Jurkat, Clone E6-1 (cell line): ENCODE results near the gene SLC1A5.

Experiments used
- DNase-seq: peaks from one replicate; pipeline ENCODE4 v3.0.0-alpha.2; 2011; ENCODE audit warnings: low read depth, low spot score
- H3K4me3 ChIP-seq: 2 replicates; pipeline ENCODE4 v1.5.1; 2011; ENCODE audit warnings: mild to moderate bottlenecking, low read length, control low read depth, moderate library complexity

The SLC1A5 gene

DNA sequence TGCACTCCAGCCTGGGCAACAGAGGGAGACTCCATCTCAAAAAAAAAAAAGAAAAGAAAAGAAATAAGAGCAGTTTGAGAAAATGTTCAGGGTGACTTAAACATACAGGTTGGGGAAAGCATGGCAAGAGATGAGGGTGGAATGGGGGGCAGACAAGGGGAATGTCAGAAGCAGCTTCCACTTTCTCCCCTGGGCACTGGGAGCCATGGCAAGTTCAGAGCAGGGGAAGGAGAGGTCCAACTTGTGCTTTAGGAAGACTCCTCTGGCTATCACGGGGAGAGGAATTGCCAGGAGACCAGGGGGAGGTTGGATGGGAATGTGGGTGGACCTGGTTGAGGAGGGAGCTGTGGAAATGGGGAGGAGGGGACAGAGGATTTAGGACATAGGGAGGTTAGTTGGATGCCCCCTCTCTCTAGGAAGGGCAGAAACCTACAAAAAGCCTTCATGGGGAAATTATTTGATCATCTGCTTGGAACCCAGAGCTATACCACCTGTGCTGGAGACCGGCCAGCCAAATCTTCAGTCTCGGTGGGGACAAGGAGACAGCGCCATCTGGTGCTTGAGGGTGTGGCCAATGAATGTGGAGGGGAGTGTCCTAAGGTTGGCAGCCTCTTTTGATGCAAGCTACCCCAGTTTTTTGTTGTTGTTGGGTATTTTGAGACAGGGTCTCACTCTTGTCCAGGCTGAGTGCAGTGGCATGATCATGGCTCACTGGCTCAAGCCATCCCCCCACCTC, 34.8 kb downstream of the SLC1A5 start:
- no peak overlapping the region for H3K4me3 ChIP-seq
- peak; percentile 63 for DNase-seq

DNA sequence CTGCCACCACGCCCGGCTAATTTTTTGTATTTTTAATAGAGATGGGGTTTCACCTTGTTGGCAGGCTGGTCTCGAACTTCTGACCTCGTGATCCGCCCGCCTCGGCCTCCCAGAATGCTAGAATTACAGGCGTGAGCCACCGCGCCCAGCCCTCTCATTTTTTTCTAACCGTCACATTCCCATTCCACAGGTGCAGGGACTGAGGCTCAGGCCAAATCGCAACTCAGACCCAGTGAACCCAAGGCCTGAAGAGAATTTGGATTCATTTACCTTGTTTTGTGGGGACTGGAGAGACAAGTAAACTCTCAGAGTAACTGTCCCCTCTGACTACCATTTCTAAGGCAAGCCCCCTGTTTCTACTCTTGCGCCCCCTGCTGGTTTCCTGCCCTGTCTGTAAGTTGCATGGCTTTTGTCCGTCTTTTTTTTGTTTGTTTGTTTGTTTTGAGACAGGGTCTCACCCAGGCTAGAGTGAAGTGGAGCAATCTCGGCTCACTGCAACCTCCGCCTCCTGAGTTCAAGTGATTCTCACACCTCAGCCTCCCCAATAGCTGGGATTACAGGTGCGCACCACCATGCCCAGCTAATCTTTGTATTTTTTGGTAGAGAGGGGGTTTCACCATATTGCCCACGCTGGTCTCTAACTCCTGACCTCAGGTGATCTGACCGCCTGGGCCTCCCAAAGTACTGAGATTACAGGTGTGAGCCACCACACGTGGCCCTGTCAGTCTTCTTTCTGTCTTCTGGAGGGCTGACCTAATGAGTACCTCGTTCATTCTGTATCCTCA, 39.9 kb downstream of the SLC1A5 start:
- DNase-seq: peak; percentile 73
- no peak overlapping the region for H3K4me3 ChIP-seq

DNA sequence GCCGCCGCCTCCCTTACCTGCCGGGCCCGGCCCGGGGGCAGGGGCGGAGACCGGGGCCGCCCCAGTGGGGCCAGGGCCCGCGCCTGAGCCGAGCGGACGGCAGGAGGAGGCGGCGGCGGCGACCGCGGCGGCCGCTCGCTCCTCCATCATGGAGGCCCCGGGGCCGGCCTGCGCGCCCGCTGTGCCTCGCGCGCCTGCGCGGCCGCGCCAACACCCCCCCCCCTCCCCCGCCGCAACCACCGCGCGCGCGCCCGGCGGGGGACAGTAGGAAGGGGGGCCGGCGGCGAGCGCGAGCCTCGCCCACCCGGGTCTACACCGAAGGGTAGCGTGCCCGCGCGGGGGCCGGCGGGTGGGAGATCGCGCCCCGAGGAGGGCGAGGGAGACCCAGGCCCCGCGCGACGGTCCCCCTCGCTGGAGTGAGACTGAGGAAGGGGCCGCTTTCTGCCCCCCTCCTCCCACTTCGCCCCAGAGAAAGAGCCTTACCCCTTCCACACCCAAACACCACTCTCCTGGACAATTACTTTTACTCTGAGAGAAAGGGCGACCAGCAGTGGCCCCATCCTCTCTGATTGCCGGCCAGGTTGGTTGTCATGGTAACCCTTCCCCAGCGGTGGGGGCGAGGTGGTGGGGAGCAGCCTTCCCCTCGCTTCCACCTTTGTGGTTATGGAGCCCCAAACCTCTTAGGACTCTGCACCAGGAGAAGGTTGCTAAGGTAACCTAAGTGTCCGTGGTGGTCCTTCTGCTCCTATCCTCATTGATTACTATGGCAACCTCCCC, 41.9 kb downstream of the SLC1A5 start, which contains the start of gene STRN4:
STRN4 (minus strand) TSS at position 170 of the 777 bp plus-strand sequence; CDS start at position 150, 20 bp downstream.
- DNase-seq: no peak
- H3K4me3 ChIP-seq: peak within 1 kb of the TSS; percentile 97

DNA sequence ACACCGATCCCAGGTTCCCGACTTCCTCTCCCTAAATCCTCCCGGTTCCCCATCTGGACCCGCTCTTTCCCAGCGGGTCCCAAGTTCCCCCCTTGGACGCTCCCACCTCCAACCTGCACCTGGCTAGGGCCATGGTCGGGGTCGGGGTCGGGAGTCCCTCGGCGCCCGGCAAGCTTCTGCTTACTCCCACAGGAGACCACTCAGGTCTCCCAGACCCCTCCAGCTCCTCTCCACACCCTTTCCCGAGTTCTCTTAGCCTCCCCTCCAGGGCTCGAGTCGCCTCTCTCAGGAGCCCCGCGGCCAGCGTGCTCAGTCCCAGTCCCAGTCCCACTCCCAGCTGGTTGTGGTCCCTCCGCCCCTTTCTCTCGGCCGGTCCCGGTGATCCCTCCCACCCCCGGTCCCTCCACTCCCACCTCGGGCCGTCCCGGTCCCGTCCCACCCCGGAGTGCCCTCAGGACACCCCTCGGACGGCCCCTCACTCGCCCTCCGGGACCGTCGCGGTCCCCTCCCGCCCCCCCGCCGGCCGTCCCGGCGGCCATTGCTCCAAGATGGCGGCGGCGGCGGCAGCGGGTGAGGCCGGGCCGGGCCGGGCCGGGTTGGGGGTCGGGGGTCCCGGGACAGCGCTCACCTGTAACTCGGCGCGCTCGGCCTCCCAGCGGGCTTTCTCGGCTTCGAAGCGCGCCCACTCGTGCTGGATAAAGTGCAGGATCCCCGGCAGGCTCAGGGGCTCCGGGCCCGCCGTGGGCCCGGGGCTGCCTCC, 42.7 kb downstream of the SLC1A5 start, which contains the start of gene FKRP:
FKRP (plus strand) TSS at position 537 of the 760 bp plus-strand sequence. CDS start 9,394 bp downstream, outside the sequence.
- peak within 1 kb of the TSS; percentile 97 for H3K4me3 ChIP-seq
- no peak for DNase-seq

DNA sequence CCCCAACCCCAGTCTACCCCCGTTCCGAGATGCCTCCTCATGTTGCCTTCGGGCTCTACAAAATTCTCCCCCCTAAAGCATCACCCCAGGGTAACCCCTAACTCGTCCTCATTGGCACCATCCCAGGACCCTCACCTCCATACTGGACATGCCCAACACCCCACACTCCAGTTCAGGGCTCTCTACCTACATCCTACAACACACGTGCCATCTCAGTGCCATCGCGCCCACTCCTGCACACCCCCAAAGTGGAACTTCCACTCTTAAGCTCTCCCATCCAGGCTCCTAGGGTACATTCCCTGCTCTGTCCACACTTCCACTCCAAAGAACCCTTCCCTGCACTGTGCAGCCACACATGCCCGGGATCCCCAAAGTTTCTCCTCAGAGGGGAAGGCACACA, 43.4 kb downstream of the SLC1A5 start:
- H3K4me3 ChIP-seq: peak overlapping the region; percentile 97
- no peak for DNase-seq

DNA sequence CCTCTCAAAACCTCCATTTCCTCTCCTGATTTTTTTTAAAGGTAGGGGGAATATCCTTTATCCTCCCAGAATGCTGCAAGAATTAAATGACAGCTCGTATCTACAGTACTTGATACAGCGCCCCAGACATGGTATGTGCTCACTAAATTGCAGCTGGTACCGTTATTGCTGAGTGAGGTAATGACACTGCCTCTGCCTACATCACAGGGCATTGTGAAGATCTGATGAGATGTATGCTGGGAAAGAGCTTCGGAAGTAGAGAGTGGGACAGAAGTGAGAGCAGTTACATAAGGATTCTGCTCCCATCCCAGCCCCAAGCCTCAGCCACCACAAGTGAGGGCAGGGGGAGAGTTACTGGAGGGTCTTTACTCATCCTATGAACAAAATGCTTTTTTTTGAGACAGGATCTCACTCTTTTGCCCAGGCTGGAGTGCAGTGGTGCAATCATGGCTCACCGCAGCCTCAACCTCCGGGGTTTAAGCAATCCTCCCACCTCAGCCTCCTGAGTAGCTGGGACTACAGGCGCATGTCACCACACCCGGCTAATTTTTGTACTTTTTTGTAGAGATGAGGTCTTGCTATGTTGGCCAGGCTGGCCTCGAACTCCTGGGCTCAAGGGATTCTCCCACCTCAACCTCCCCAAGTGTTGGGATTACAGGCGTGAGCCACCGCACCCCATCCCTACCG, 44.2 kb downstream of the SLC1A5 start:
- DNase-seq: no peak
- peak overlapping the region; percentile 97; the same call in 1 of the 2 replicates for H3K4me3 ChIP-seq

DNA sequence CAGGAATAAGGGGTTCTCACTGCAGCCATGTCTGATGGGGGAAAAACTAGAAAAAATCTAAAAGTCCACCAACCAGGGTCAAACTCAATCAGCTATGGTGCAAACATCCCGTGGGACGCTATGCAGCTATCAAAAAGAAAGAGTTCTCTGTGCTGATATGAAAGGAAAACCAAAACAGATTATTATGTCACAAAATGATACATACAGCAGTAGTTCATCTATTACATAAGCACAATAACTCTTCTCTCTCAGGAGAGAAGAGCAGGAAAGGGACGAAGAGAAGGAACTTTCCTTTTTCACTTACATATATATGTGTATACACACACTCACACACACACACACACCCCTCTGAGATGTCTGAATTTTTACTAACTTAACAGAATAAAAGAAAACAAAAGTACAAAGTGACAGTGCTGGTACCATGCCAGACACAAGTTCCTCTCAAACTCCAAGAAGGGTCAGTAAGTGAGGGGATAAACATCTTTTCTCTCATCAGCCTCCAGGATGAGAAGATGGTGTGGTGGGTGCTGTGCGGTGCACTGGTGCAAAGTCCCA, 45.4 kb downstream of the SLC1A5 start:
- no peak overlapping the region for H3K4me3 ChIP-seq
- no peak for DNase-seq

DNA sequence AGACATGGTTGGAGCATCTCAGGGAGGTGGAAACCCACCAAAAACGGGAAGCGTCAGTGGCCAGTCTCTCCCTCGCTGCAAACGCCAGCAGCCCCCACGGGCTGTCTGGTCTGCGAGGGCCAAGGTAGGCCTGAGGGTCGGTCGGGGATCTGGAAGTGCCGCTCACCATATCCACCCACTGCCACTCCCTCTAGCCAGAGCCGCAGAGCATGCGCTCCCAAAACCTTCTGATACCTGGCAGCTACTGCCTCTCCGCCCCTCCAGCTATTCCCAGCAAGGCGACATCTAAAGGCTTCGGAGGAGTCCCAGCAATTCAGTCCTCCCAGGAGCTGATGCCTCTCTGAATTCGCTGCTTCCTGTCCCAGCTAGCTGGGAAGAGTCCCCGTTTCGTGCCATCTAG, 46.9 kb downstream of the SLC1A5 start:
- DNase-seq: no peak
- H3K4me3 ChIP-seq: no peak overlapping the region

DNA sequence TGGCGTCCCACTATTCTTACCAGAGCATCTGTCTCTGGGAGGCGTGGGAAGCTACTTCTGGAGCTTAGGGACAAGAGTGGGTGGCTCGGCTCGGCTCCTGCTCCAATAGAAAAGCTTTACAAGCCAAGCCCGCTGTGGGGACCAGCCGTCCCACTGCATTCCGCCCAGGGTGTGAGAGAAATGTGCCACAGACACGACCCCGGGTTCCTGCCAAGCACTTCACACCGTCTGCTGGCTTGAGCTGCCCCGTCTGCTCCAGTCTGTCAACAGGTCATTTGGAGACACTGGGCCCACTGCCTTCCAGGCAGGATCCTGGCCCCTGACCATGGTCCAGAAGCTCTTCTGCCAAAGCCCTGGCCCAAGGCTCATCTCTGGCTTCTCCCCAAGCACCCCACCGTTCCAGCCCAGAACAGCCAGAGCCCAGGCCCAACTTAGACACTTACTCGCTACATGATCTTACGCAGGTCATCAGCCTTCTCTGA, 49.1 kb downstream of the SLC1A5 start:
- no peak overlapping the region for H3K4me3 ChIP-seq
- no peak for DNase-seq

DNA sequence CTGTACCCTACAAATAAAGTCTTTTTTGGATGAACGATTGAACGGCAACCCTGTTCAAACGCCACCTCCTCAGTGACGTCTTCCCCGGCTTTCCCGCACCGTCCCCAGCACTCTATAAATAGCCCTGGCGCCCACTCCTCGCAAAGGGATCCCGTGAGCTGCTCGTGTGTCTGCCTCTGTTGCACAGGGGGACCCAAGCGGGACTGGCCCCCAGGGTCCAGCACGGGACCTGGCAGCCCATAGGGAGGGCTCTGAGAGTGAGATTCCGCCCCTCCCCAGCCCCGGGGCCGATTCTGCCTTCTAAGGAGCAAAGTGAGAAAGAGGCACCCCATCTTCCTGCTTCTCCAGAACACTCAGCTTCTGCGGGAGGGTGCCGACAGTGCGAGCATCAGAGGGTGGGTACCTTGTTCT, 50.6 kb downstream of the SLC1A5 start:
- no peak for DNase-seq
- no peak overlapping the region for H3K4me3 ChIP-seq

DNA sequence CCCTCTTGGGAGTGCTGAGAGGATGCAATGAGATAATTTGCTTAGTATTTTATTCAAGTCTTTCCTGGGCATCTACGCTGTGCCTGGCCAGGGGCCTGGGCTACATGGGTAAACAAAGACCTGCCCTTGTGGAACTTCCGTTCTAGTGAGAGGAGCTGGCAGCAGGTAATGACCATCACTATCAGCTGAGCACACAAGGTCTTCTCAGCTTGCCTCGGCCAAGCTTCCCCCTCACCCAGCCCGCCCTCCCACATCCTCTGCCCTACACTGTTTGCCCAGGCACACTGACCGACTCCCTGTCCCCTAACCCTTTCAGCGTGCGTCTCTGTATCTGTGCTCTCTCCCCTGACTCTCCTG, 51.1 kb downstream of the SLC1A5 start:
- no peak for DNase-seq
- no peak overlapping the region for H3K4me3 ChIP-seq

DNA sequence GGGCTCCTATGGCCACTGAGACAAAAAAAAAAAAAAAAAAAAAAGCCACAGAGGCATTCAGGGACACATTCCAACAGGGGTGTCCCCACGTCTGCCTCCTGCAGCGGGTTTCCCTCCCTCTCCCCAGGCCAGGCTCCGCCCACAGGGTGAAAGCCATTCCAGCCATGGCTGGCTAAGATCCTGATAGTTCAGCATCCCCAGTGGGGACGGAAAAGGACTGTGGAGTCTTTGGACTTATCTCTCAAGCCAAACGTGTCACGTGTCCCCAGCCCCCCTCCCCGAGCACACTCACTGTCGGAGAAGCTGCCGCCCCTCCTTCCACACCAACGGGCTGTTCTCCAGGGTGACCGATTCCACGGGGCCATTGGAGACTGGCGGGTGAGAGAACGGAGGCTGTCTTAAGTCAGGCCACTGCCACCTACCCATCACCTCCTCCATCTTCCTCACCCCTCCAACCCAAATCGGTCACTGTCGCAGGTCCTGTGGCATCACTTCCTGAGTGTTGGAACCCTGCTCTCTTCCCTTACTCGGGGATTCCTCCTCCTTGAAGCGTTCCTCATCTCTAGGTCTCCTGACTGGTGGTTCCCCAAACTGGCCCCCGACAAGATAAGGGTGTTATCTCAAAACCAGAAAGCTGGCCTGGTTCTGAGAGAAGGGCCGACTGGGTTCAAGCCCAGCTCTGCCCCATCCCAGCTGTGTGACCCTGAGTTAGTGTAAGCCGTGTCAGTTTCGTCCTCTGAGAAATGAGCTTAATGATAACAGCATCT, 51.7 kb downstream of the SLC1A5 start:
- DNase-seq: no peak
- no peak overlapping the region for H3K4me3 ChIP-seq

DNA sequence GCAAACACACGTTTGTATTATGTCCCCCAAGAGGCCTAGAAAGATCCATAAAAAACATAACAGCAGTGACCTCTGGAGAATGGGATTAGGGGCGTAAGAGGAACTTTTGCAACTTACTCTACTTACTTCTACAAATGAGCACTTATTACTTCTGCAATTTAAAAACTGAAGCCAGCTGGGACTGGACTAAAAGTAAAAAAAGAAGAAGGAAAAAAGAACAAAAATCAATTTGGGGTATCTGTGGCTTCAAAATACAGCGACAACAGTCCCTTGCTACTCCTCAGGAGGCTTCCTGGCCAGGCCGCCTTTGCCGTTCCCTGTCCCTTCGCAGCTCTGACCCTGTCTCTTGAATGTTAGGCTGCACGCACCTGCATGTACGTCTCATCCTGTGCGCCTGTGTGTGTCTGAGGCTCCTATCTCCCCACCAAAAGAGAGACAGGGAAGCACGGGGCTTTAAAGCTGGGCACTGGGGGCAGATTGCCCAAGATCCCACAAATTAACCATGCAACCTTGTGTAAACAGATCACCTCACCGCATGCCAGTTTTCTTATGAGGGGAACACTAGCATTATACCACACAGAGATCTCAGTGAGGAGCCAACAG, 54.6 kb downstream of the SLC1A5 start:
- DNase-seq: no peak
- no peak overlapping the region for H3K4me3 ChIP-seq

DNA sequence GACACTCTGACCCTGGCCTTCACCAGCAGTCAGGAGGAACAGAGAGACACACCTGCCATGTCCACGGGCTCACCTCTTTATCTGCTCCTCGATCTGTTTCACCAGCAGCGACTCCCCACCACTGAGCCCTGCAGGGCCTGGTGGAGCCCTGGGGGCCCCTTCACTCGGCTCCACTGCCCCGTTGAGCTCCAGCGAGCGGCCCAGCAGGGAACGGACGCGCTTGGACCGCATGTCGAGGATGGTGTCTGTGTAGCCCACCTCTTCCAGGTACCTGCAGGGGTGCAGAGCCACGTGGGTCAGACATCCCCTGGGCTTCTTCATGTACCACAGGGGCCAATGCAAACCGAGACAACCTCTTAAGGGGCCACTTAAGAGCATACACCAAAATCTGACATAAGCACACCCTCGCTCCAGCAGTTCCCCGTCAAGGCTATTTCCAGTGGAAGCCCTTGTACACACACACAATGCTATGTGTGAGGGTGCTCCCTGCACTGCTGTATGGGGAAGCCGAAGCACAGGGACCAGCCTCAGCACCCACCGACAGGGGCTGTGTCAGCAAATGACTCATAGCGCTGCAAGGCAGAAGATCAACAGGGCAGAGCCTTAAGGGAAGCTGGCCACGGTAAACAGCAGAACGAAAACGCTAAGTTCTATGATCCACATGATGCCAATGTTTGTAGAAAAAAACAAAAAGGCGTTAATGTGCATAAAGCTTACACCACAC, 55.3 kb downstream of the SLC1A5 start:
- DNase-seq: no peak
- H3K4me3 ChIP-seq: no peak overlapping the region

DNA sequence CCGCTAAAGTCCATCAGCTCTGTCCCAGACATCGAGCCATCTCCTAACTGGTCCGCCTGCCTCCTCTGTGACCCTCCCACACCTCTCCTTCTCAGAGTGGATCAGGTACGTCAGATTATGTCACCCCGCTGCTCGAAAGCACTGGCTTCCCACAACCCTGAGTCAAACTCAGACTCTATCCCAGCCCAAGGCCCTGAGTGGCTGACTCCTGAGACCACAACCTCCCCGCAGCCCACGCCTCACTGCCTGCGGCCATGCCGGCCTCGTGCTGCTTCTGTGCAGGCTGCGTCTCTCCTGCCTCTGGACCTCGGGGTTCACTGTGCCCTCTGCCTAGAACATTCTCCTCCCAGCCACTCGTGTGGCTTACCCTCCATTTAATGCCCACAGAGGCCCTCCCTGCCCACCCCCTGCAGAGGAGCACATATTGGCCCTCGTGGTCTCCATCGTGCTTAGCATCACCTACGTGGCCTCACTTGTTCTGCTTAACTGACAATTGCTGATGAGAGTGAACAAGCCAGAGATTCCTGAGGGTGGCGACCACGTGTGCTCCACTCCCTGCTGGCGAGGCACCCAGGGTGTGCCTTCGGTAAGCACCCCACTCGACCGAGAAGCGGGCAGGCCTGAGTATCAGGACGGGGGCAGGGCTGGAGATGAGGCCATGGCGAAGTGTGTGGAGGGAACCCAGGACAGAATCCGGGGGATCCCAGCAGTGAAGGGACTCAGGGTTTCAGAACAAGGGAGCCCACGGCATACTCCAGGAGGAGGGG, 56.0 kb downstream of the SLC1A5 start:
- DNase-seq: no peak

DNA sequence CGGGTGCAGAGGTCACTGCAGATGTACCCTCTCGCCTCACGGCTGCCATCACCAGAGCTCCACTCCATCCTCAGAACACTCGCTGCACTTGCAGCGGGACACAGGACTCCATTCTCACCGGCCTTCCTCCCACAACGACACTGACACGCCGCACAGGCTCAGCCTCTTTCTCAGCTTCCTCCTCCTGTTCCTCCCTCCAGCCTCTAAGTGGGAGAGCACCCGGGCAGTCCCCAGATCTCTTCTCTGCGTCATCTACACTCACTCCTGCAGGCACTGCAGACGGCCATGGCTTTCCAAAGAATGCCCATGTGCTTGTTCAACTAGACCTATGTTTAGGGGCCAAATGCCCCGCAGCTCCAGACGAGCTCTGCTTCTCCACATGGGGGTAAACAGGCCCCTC, 56.8 kb downstream of the SLC1A5 start:
- DNase-seq: no peak
- no peak overlapping the region for H3K4me3 ChIP-seq

More for the DNA sequence above, 56.0 kb downstream of the SLC1A5 start:
- no peak overlapping the region for H3K4me3 ChIP-seq
